Smooth muscle cell (in vitro differentiated cells): ENCODE results near the gene PROX1. TPM values are rescaled to one million over a fixed set of nuclear protein-coding genes. Genes with fewer than 3 reads are reported as not detected.

Experiments used
- DNase-seq: peaks from one replicate; lab custom pipeline; 2025; ENCODE audit not compliant: unreplicated experiment; lab: John Stamatoyannopoulos, UW
- H2AFZ ChIP-seq: fragments of 200-600 bp; sonication (generic); 2 replicates; pipeline ENCODE4 v1.6.0; 2016; ENCODE audit warnings: antibody characterized with exemption, low read depth, mild to moderate bottlenecking
- H3F3A ChIP-seq: fragments of 200-600 bp; sonication (generic); 2 replicates; pipeline ENCODE4 v1.6.0; 2017; ENCODE audit warnings: antibody characterized with exemption, low read depth
- H3K27ac ChIP-seq: fragments of 200-600 bp; sonication (generic); 2 replicates; pipeline ENCODE4 v1.5.1; 2016; ENCODE audit warnings: low read depth, mild to moderate bottlenecking
- H3K27me3 ChIP-seq: fragments of 200-600 bp; sonication (generic); 2 replicates; pipeline ENCODE4 v1.6.1; 2016; ENCODE audit warnings: low read depth, mild to moderate bottlenecking
- H3K36me3 ChIP-seq: fragments of 200-600 bp; sonication (generic); 2 replicates; pipeline ENCODE4 v1.5.1; 2016; ENCODE audit warnings: low read depth
- H3K4me1 ChIP-seq: fragments of 200-600 bp; sonication (generic); 2 replicates; pipeline ENCODE4 v1.5.1; 2016; ENCODE audit warnings: low read depth
- H3K4me2 ChIP-seq: fragments of 200-600 bp; sonication (generic); 2 replicates; pipeline ENCODE4 v1.6.0; 2016; ENCODE audit warnings: mild to moderate bottlenecking
- H3K4me3 ChIP-seq: fragments of 200-600 bp; sonication (generic); 2 replicates; pipeline ENCODE4 v1.5.1; 2016; ENCODE audit warnings: mild to moderate bottlenecking
- H3K79me2 ChIP-seq: fragments of 200-600 bp; sonication (generic); 2 replicates; pipeline ENCODE4 v1.6.0; 2016; ENCODE audit warnings: low read depth, mild to moderate bottlenecking
- H3K9ac ChIP-seq: fragments of 200-600 bp; sonication (generic); 2 replicates; pipeline ENCODE4 v1.6.0; 2016; ENCODE audit warnings: low read depth
- H3K9me3 ChIP-seq: fragments of 200-600 bp; sonication (generic); replicated peaks from 2 replicates; pipeline ENCODE4 v1.5.1; 2016; ENCODE audit warnings: low read depth
- H4K20me1 ChIP-seq: fragments of 200-600 bp; sonication (generic); 2 replicates; pipeline ENCODE4 v1.6.0; 2016; ENCODE audit warnings: low read depth
- CTCF ChIP-seq: fragments of 200-600 bp; sonication (generic); IDR thresholded peaks from 2 replicates; pipeline ENCODE4 v1.5.1; 2017; ENCODE audit warnings: borderline replicate concordance, mild to moderate bottlenecking, antibody characterized with exemption; ENCODE audit not compliant: insufficient read depth, poor library complexity, severe bottlenecking
- WGBS: methylation state at CpG from one replicate; pipeline ENCODE4 v1.1.7; 2016; ENCODE audit warnings: low lambda C conversion rate; 5-methylcytosine and 5-hydroxymethylcytosine counted together
- polyA plus RNA-seq: library from polyadenylated mRNA; unstranded; fragments of >200 nt; fragmentation: Nextera tagmentation; extraction: Ambion mirVana; gene quantifications from 2 replicates; pipeline ENCODE4 v1.2.1, GENCODE V29; 2016
- total RNA-seq: library from RNA; depleted of rRNA; stranded (reverse); fragments of >200 nt; gene quantifications from 2 replicates; pipeline ENCODE4 v1.2.3, GENCODE V29; 2014

Gene PROX1
- total and polyA plus RNA-seq, 2 experiments from 2014 or later, result 0.24 to 2.9 TPM

- Histone ChIP-seq H3K4me3 (no peak overlapping the region), H3K27ac (no peak overlapping the region), H2AFZ (no peak overlapping the region), H3K4me2 (no peak overlapping the region), H3K4me1 (peaks cover 3% of the 10 kb centered on the region), H3K9me3 (no peaks in the 10 kb centered on the region), H3K79me2 (no peaks in the 10 kb centered on the region), H3K27me3 (peaks cover 22% of the 10 kb centered on the region), H3F3A (no peaks in the 10 kb centered on the region), H3K9ac (no peak overlapping the region), H3K36me3 (no peaks in the 10 kb centered on the region), H4K20me1 (no peaks in the 10 kb centered on the region)
- WGBS, result 95% methylated on average over 24 of the region's 24 CpGs
- no peak for TF ChIP-seq CTCF
- no peak for DNase-seq
These were observed 9.4 kb downstream of the PROX1 start for GRCh38 chr1:213997038-213997771.

DNA sequence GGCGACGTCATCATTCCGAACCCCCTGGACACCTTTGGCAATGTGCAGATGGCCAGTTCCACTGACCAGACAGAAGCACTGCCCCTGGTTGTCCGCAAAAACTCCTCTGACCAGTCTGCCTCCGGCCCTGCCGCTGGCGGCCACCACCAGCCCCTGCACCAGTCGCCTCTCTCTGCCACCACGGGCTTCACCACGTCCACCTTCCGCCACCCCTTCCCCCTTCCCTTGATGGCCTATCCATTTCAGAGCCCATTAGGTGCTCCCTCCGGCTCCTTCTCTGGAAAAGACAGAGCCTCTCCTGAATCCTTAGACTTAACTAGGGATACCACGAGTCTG is 10.0 kb downstream of the PROX1 start:
- H3K4me1 ChIP-seq, result peaks cover 8% of the 10 kb centered on the region
- peaks cover 16% of the 10 kb centered on the region for H3K27me3 ChIP-seq
- no peak for TF ChIP-seq CTCF
- 96% methylated on average over 13 of the region's 13 CpGs for WGBS
- H3K27ac ChIP-seq, result no peak overlapping the region
- no peak for DNase-seq
- H3K4me2 ChIP-seq, result no peak overlapping the region
- no peaks in the 10 kb centered on the region for H3K79me2 ChIP-seq
- H3K9me3 ChIP-seq, result no peaks in the 10 kb centered on the region
- no peak overlapping the region for H2AFZ ChIP-seq
- no peaks in the 10 kb centered on the region for H3F3A ChIP-seq
- no peak overlapping the region for H3K4me3 ChIP-seq
- H3K9ac ChIP-seq, result no peak overlapping the region
- no peaks in the 10 kb centered on the region for H4K20me1 ChIP-seq
- H3K36me3 ChIP-seq, result no peaks in the 10 kb centered on the region

- H2AFZ ChIP-seq, result no peak overlapping the region
- H3F3A ChIP-seq, result no peaks in the 10 kb centered on the region
- no peaks in the 10 kb centered on the region for H4K20me1 ChIP-seq
- H3K36me3 ChIP-seq, result no peaks in the 10 kb centered on the region
- H3K4me3 ChIP-seq, result no peak overlapping the region
- H3K27me3 ChIP-seq, result peaks cover 7% of the 10 kb centered on the region
- 94% methylated on average over 6 of the region's 6 CpGs for WGBS
- H3K27ac ChIP-seq, result no peak overlapping the region
- no peak overlapping the region for H3K4me2 ChIP-seq
- DNase-seq, result no peak
- no peak overlapping the region for H3K9ac ChIP-seq
- TF ChIP-seq CTCF, result no peak
- H3K4me1 ChIP-seq, result peaks cover 10% of the 10 kb centered on the region
- H3K79me2 ChIP-seq, result no peaks in the 10 kb centered on the region
- H3K9me3 ChIP-seq, result no peaks in the 10 kb centered on the region
These were observed 11.0 kb downstream of the PROX1 start for GRCh38 chr1:213998785-213999184.

GRCh38 chr1:213999732-214000131 is 12.0 kb downstream of the PROX1 start:
- no peaks in the 10 kb centered on the region for H4K20me1 ChIP-seq
- no peaks in the 10 kb centered on the region for H3K27me3 ChIP-seq
- H3K79me2 ChIP-seq, result no peaks in the 10 kb centered on the region
- TF ChIP-seq CTCF, result no peak
- H3K27ac ChIP-seq, result no peak overlapping the region
- 97% methylated on average over 2 of the region's 2 CpGs for WGBS
- no peak overlapping the region for H3K4me2 ChIP-seq
- H2AFZ ChIP-seq, result no peak overlapping the region
- H3K4me3 ChIP-seq, result no peak overlapping the region
- no peaks in the 10 kb centered on the region for H3K9me3 ChIP-seq
- peaks cover 10% of the 10 kb centered on the region for H3K4me1 ChIP-seq
- H3K9ac ChIP-seq, result no peak overlapping the region
- DNase-seq, result no peak
- H3K36me3 ChIP-seq, result no peaks in the 10 kb centered on the region
- no peaks in the 10 kb centered on the region for H3F3A ChIP-seq
